DOHH2 (cell line): ENCODE measurements around the gene LDLRAD4.

Source experiments
- H3F3A ChIP-seq: fragments of 200-600 bp; sonication (generic), shearing (Covaris generic); 2 replicates; pipeline ENCODE4 v1.6.0; 2016; ENCODE audit warnings: antibody characterized with exemption, mild to moderate bottlenecking; ENCODE audit not compliant: control insufficient read depth, insufficient read depth
- H3K27ac ChIP-seq: fragments of 200-600 bp; sonication (generic); 2 replicates; pipeline ENCODE4 v1.5.1; 2014; ENCODE audit warnings: low read depth, mild to moderate bottlenecking, low read length, moderate library complexity
- H3K27me3 ChIP-seq: fragments of 200-600 bp; sonication (generic); 2 replicates; pipeline ENCODE4 v1.6.1; 2014; ENCODE audit warnings: mild to moderate bottlenecking, low read length, mixed read lengths; ENCODE audit not compliant: control insufficient read depth
- H3K36me3 ChIP-seq: fragments of 200-600 bp; sonication (generic); 2 replicates; pipeline ENCODE4 v1.6.1; 2014; ENCODE audit warnings: mild to moderate bottlenecking, low read length, moderate library complexity, mixed read lengths; ENCODE audit not compliant: control insufficient read depth
- H3K4me1 ChIP-seq: fragments of 200-600 bp; sonication (generic); 2 replicates; pipeline ENCODE4 v1.6.1; 2014; ENCODE audit warnings: mild to moderate bottlenecking, low read length, mixed read lengths; ENCODE audit not compliant: control insufficient read depth
- H3K4me2 ChIP-seq: fragments of 200-600 bp; sonication (generic); 2 replicates; pipeline ENCODE4 v1.6.0; 2014; ENCODE audit warnings: mild to moderate bottlenecking, low read length, moderate library complexity
- H3K4me3 ChIP-seq: fragments of 200-600 bp; sonication (generic); 2 replicates; pipeline ENCODE4 v1.5.1; 2014; ENCODE audit warnings: mild to moderate bottlenecking, low read length, mixed read lengths
- H3K79me2 ChIP-seq: fragments of 200-600 bp; sonication (generic); 2 replicates; pipeline ENCODE4 v1.6.1; 2014; ENCODE audit warnings: mild to moderate bottlenecking, low read length, mixed read lengths; ENCODE audit not compliant: control insufficient read depth
- H3K9me2 ChIP-seq: fragments of 200-600 bp; sonication (generic); replicated peaks from 2 replicates; pipeline ENCODE4 v1.6.1; 2014; ENCODE audit warnings: mild to moderate bottlenecking, low read length, mixed read lengths; ENCODE audit not compliant: control insufficient read depth
- H3K9me3 ChIP-seq: fragments of 200-600 bp; sonication (generic); 2 replicates; pipeline ENCODE4 v1.6.1; 2014; ENCODE audit warnings: antibody characterized with exemption, low read length, mixed read lengths; ENCODE audit not compliant: control insufficient read depth, insufficient read depth
- H4K20me1 ChIP-seq: fragments of 200-600 bp; sonication (generic); 2 replicates; pipeline ENCODE4 v1.6.0; 2014; ENCODE audit warnings: low read depth, mild to moderate bottlenecking, antibody characterized with exemption, low read length, moderate library complexity; ENCODE audit not compliant: control insufficient read depth, insufficient read depth
- CTCF ChIP-seq: fragments of 200-600 bp; sonication (generic); IDR thresholded peaks from one replicate; pipeline ENCODE4 v1.5.1; 2014; ENCODE audit warnings: antibody characterized with exemption, mild to moderate bottlenecking, low read depth, low read length; ENCODE audit not compliant: poor library complexity, severe bottlenecking
- EZH2phosphoT487 ChIP-seq: fragments of 200-600 bp; sonication (generic); IDR thresholded peaks from 2 replicates; pipeline ENCODE4 v1.6.1; 2017; ENCODE audit warnings: borderline replicate concordance, mild to moderate bottlenecking, antibody characterized with exemption, low read length, moderate library complexity, mixed read lengths

The LDLRAD4 gene

DNA sequence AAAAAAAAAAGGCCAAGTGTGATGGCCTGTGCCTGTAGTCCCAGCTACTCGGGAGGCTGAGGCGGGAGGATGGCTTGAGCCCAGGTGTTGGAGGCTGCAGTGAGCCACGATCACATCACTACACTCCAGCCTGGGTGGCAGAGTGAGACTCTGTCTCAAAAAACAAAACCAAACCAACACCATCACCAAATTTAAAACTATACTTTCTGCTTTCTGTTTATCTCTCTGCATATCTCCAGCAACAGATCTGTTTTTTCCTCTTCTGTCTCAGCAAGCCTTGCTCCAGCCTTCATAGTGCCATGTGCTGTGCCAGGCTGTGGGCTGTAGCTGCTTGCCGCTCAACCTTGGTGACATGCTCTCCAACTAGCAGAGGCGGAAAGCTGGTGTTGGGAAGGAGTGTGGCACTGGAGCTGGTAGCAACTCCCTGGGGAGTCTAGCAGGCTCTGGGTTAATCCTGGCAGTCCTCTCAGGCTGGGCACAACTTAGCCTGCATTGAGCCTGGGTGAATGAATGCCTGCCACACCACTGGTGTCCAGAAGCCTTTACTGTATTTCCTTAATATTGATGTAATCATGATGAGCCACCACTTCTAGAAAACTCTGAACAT is 204.1 kb downstream of the LDLRAD4 start:
- no peaks in the 10 kb centered on the region for H3K4me1 ChIP-seq
- H3K9me2 ChIP-seq = no peaks in the 10 kb centered on the region
- H3K4me2 ChIP-seq = no peak overlapping the region
- no peaks in the 10 kb centered on the region for H4K20me1 ChIP-seq
- H3K4me3 ChIP-seq = no peak overlapping the region
- H3K27ac ChIP-seq = no peak overlapping the region
- no peak for TF ChIP-seq CTCF
- TF ChIP-seq EZH2phosphoT487 = no peak
- H3K36me3 ChIP-seq = no peaks in the 10 kb centered on the region
- no peaks in the 10 kb centered on the region for H3K9me3 ChIP-seq
- H3F3A ChIP-seq = no peaks in the 10 kb centered on the region
- 0 out of 2 replicates have a peak, but pooled peaks cover 2% of the 10 kb centered on the region for H3K27me3 ChIP-seq
- H3K79me2 ChIP-seq = no peaks in the 10 kb centered on the region

DNA sequence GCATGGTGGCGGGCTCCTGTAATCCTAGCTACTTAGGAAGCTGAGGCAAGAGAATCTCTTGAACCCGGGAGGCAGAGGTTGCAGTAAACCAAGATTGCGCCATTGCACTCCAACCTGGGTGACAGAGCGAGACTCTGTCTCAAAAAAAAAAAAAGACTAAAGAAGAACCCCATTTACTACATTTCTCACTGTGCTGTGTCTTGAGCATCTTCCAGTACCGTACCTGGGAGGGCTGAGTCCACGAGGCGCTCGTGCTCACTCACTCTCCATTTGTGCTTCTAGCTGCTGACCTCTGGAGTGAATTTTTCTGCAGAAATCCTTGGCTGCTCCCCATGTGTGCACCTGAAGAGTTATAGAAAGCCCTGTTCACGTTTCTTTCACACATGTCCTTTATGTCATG is 204.8 kb downstream of the LDLRAD4 start:
- H3K4me3 ChIP-seq = no peak overlapping the region
- H3K36me3 ChIP-seq = no peaks in the 10 kb centered on the region
- no peak overlapping the region for H3K4me2 ChIP-seq
- H3K4me1 ChIP-seq = no peaks in the 10 kb centered on the region
- H4K20me1 ChIP-seq = no peaks in the 10 kb centered on the region
- no peaks in the 10 kb centered on the region for H3F3A ChIP-seq
- H3K27me3 ChIP-seq = peaks cover 2% of the 10 kb centered on the region; the same call in 1 of the 2 replicates
- no peak overlapping the region for H3K27ac ChIP-seq
- no peaks in the 10 kb centered on the region for H3K79me2 ChIP-seq
- H3K9me2 ChIP-seq = no peaks in the 10 kb centered on the region
- H3K9me3 ChIP-seq = no peaks in the 10 kb centered on the region
- TF ChIP-seq CTCF (no peak), EZH2phosphoT487 (no peak)

- Histone ChIP-seq H4K20me1 (no peaks in the 10 kb centered on the region), H3K4me3 (no peak overlapping the region), H3K4me2 (no peak overlapping the region), H3K9me2 (no peaks in the 10 kb centered on the region), H3F3A (no peaks in the 10 kb centered on the region), H3K4me1 (no peaks in the 10 kb centered on the region), H3K27ac (no peak overlapping the region), H3K9me3 (no peaks in the 10 kb centered on the region), H3K27me3 (peaks cover 5% of the 10 kb centered on the region; the same call in 1 of the 2 replicates), H3K36me3 (no peaks in the 10 kb centered on the region), H3K79me2 (no peaks in the 10 kb centered on the region)
- TF ChIP-seq EZH2phosphoT487 = no peak
- TF ChIP-seq CTCF = no peak
Measured at GRCh38 chr18:13424363-13424762, 205.8 kb downstream of the LDLRAD4 start.
